K562 (cell line): Measurements from ENCODE around the gene PRSS22. TPM values are rescaled to one million over a fixed set of nuclear protein-coding genes. Genes with fewer than 3 reads are reported as not detected.

ENCODE experiments used
- AFF1 ChIP-seq, 2 experiments: fragments of 450-650 bp; IDR thresholded peaks; 2 replicates each; pipeline ENCODE4 v1.6.1; 2018; ENCODE audit warnings: mild to moderate bottlenecking in 2 of 2, low read depth in 1 of 2; ENCODE audit not compliant: partially characterized antibody in 2 of 2
- ARID1B ChIP-seq: fragments of 450-650 bp; IDR thresholded peaks from 2 replicates; pipeline ENCODE4 v1.6.1; 2016; ENCODE audit warnings: antibody characterized with exemption, mild to moderate bottlenecking, inconsistent platforms
- BACH1 ChIP-seq: fragments of 200-800 bp; sonication (Bioruptor generic); IDR thresholded peaks from 2 replicates; pipeline ENCODE4 v1.6.1; 2016; ENCODE audit warnings: missing genetic modification characterization, missing compliant biosample characterization
- CTBP1 ChIP-seq: fragments of 450-650 bp; IDR thresholded peaks from 2 replicates; pipeline ENCODE4 v1.6.1; 2016; ENCODE audit warnings: borderline replicate concordance
- CTCFL ChIP-seq: IDR thresholded peaks from 2 replicates; pipeline ENCODE4 v1.6.1; 2011; ENCODE audit warnings: borderline replicate concordance, low read depth, mild to moderate bottlenecking, moderate library complexity, low read length; ENCODE audit not compliant: insufficient read depth, poor library complexity, severe bottlenecking
- FOXK1 ChIP-seq: sonication (generic); formaldehyde crosslinking; IDR thresholded peaks from 2 replicates; pipeline ENCODE4 v1.8.0; 2022; ENCODE audit warnings: missing genetic modification reagents, mild to moderate bottlenecking, borderline replicate concordance
- HBP1 ChIP-seq: fragments of 450-650 bp; formaldehyde crosslinking; IDR thresholded peaks from 2 replicates; pipeline ENCODE4 v1.4.0; 2022; ENCODE audit warnings: missing genetic modification characterization
- HOXB6 ChIP-seq: fragments of 250-450 bp; sonication (Bioruptor Pico); IDR thresholded peaks from 2 replicates; pipeline ENCODE4 v1.5.1; 2022; ENCODE audit warnings: mild to moderate bottlenecking, borderline replicate concordance
- MCM3 ChIP-seq: fragments of 450-650 bp; IDR thresholded peaks from 2 replicates; pipeline ENCODE4 v1.6.1; 2016
- NELFE ChIP-seq: IDR thresholded peaks from 2 replicates; pipeline ENCODE4 v1.6.1; 2011; ENCODE audit warnings: mild to moderate bottlenecking; ENCODE audit not compliant: insufficient read depth, insufficient read length
- NEUROD1 ChIP-seq: fragments of 150-350 bp; IDR thresholded peaks from 2 replicates; pipeline ENCODE4 v1.6.1; 2014; ENCODE audit warnings: borderline replicate concordance, low read length, low read depth; ENCODE audit not compliant: partially characterized antibody
- POLR2AphosphoS5 ChIP-seq: IDR thresholded peaks from 2 replicates; pipeline ENCODE4 v1.6.1; 2011; ENCODE audit warnings: mild to moderate bottlenecking, low read depth, low read length, moderate library complexity; ENCODE audit not compliant: control insufficient read depth, insufficient read depth
- PYGO2 ChIP-seq: fragments of 450-650 bp; IDR thresholded peaks from 2 replicates; pipeline ENCODE4 v1.6.1; 2016; ENCODE audit warnings: mild to moderate bottlenecking, missing genetic modification characterization, moderate library complexity, missing compliant biosample characterization
- RNF2 ChIP-seq: sonication (generic); IDR thresholded peaks from 2 replicates; pipeline ENCODE4 v1.6.1; 2016
- SP2 ChIP-seq: IDR thresholded peaks from 2 replicates; pipeline ENCODE4 v1.6.1; 2011; ENCODE audit warnings: mild to moderate bottlenecking, low read depth, low read length, moderate library complexity; ENCODE audit not compliant: poor library complexity, severe bottlenecking; ENCODE audit errors: extremely low read depth
- XRCC4 ChIP-seq: IDR thresholded peaks from one replicate; pipeline ENCODE4 v1.6.1; 2011; ENCODE audit not compliant: insufficient read depth, insufficient read length; ENCODE audit errors: extremely low read depth
- ZFPM2 ChIP-seq: fragments of 250-450 bp; sonication (Bioruptor Pico); IDR thresholded peaks from 2 replicates; pipeline ENCODE4 v1.5.1; 2022; ENCODE audit warnings: mild to moderate bottlenecking
- ZNF140 ChIP-seq: fragments of 250-450 bp; sonication (Bioruptor Pico); IDR thresholded peaks from 2 replicates; pipeline ENCODE4 v1.8.0; 2021; ENCODE audit warnings: moderate library complexity, mild to moderate bottlenecking, inconsistent platforms
- ZNF24 ChIP-seq: fragments of 450-650 bp; IDR thresholded peaks from 2 replicates; pipeline ENCODE4 v1.6.1; 2016
- ZNF408 ChIP-seq: fragments of 250-450 bp; sonication (Bioruptor Pico); IDR thresholded peaks from 2 replicates; pipeline ENCODE4 v1.4.0; 2020; ENCODE audit warnings: low read depth, mild to moderate bottlenecking, moderate library complexity
- ZNF445 ChIP-seq: fragments of 250-450 bp; sonication (Bioruptor Pico); IDR thresholded peaks from 2 replicates; pipeline ENCODE4 v1.4.0; 2020; ENCODE audit warnings: low read depth, mild to moderate bottlenecking, moderate library complexity
- polyA plus RNA-seq, 8 experiments: library from polyadenylated mRNA; depleted of rRNA in 4 of 8; stranded (reverse) in 5 of 8; unstranded in 3 of 8; fragments of >200 nt; fragmentation: Nextera tagmentation in 2 of 8; fragmentation: Illumina TruSeq in 1 of 8; extraction: Ambion mirVana in 2 of 8; extraction: Trizol in 1 of 8; gene quantifications; 2 replicates each; pipeline versions ENCODE4 v1.2.1 to v1.2.3, GENCODE V29; 2011 to 2014; ENCODE audit warnings: inconsistent platforms in 1 of 8, missing spikeins in 1 of 8
- total RNA-seq, 7 experiments: library from RNA; depleted of rRNA in 6 of 7; stranded (reverse); fragments of >200 nt in 6 of 7; fragmentation: Illumina TruSeq in 2 of 7; extraction: Trizol in 2 of 7; gene quantifications; 2 replicates each; pipeline versions ENCODE4 v1.2.1 to v1.2.3, GENCODE V29; 2011 to 2021; ENCODE audit warnings: low replicate concordance in 1 of 7

The PRSS22 gene
- total and polyA plus RNA-seq, 9 of the 15 experiments (the other 6 are each of a cell fraction or from before 2014, with no cell fraction given): 0.13 to 0.42 TPM; not detected in 7

GRCh38 chr16:2904100-2904921 is 46.3 kb upstream of the PRSS22 start (continued):
- TF ChIP-seq HBP1 (peak; percentile 10; the same call in 1 of the 2 replicates), FOXK1 (no peak), ARID1B (peak; percentile 8; the same call in 1 of the 2 replicates), SP2 (no peak), RNF2 (0 out of 2 replicates have a peak, but pooled peaks have one; percentile 18), ZNF140 (CRISPR knock-in tag) (no peak), ZFPM2 (CRISPR knock-in tag) (no peak), HOXB6 (no peak), ZNF445 (CRISPR knock-in tag) (no peak), PYGO2 (no peak), AFF1 (IDR thresholded peaks at IDR 0.05; ENCODE audit: low read depth in 1 of 2, partially characterized antibody in 2 of 2) (no peak), POLR2AphosphoS5 (no peak), XRCC4 (no peak), CTCFL (peak; percentile 67), ZNF408 (no peak), NEUROD1 (no peak), BACH1 (tag) (no peak), MCM3 (no peak), CTBP1 (peak; percentile 69), ZNF24 (no peak), NELFE (no peak)
